ENCODE data around the gene TMEM80.

TMEM80 gene

GRCh38 chr11:702462-703461 is 7.1 kb downstream of the TMEM80 start:
- peak; percentile 73 for DNase-seq

- no peak for DNase-seq
These were observed 7.9 kb downstream of the TMEM80 start for GRCh38 chr11:703506-703905.

GRCh38 chr11:704228-704674 is 8.6 kb downstream of the TMEM80 start:
- no peak for DNase-seq

GRCh38 chr11:704781-705645 is 9.4 kb downstream of the TMEM80 start:
- peak; percentile 37 for DNase-seq

- peak; percentile 60 for DNase-seq
These were observed 10.2 kb downstream of the TMEM80 start, which contains the start of gene EPS8L2 for GRCh38 chr11:705646-706438. Gene EPS8L2 (plus strand): TSS chr11:706231. CDS start chr11:709408, 3,177 bp downstream.

- peak; percentile 60 for DNase-seq
These were observed 10.9 kb downstream of the TMEM80 start for GRCh38 chr11:706439-706956.

- peak; percentile 83 for DNase-seq
These were observed 11.6 kb downstream of the TMEM80 start for GRCh38 chr11:706957-707816.

- peak; percentile 71 for DNase-seq
These were observed 12.3 kb downstream of the TMEM80 start for GRCh38 chr11:707817-708420.

- DNase-seq: no peak
These were observed 12.9 kb downstream of the TMEM80 start for GRCh38 chr11:708511-708910.

- DNase-seq: no peak
These were observed 13.7 kb downstream of the TMEM80 start for GRCh38 chr11:709109-709997.

GRCh38 chr11:714436-714835 is 18.8 kb downstream of the TMEM80 start:
- no peak for DNase-seq

GRCh38 chr11:719214-720016 is 23.8 kb downstream of the TMEM80 start:
- no peak for DNase-seq

- DNase-seq: no peak
These were observed 24.5 kb downstream of the TMEM80 start for GRCh38 chr11:720017-720641.

- no peak for DNase-seq
These were observed 25.1 kb downstream of the TMEM80 start for GRCh38 chr11:720642-721246.

- no peak for DNase-seq
These were observed 25.7 kb downstream of the TMEM80 start for GRCh38 chr11:721247-721740.

GRCh38 chr11:721741-722345 is 26.2 kb downstream of the TMEM80 start:
- DNase-seq: no peak

GRCh38 chr11:722346-722811 is 26.8 kb downstream of the TMEM80 start:
- DNase-seq: no peak
